ENCODE measurements around the gene COL8A1.

DNA sequence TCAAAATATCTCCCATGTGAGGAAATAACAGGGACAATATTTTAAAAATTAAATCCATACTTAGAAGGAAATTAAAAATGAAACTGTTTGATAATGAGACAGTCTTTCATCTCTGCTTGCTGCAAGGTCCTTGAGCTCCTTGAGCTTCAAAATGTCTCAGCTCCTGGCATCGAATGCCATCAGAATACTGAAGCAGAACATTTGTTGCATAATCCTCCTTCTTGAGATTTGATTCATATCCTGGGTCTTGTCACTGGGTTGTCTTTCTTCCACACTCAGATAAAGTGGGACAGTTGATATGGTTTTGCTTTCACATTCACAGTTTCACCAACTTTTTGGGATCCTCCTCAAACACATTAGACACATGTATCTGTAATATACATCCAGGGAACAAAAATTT lies 27.8 kb downstream of the COL8A1 start:
- TF ChIP-seq EZH2 (IDR thresholded peaks at IDR 0.05; ENCODE audit: borderline replicate concordance, control insufficient read depth, low read depth, low read length) (no peak), SREBF1 (IDR thresholded peaks at IDR 0.05; ENCODE audit: low read length) (no peak), CREB1 (IDR thresholded peaks at IDR 0.05; ENCODE audit: low read depth) (no peak), MXI1 (IDR thresholded peaks at IDR 0.05; ENCODE audit: low read depth, low read length) (no peak), POLR2A (IDR thresholded peaks at IDR 0.05; ENCODE audit: low read depth, low read length) (no peak), NR2C2 (IDR thresholded peaks at IDR 0.05; ENCODE audit: borderline replicate concordance, control insufficient read depth, insufficient read length, low read depth) (no peak), E2F4 (IDR thresholded peaks at IDR 0.05; ENCODE audit: low read depth, low read length) (no peak), CHD4 (IDR thresholded peaks at IDR 0.05) (no peak), RCOR1 (conservative IDR thresholded peaks at IDR 0.05; ENCODE audit: low read depth, low read length) (no peak), ZNF274 (IDR thresholded peaks at IDR 0.05; ENCODE audit: insufficient read depth, insufficient read length) (no peak), USF2 (IDR thresholded peaks at IDR 0.05; ENCODE audit: borderline replicate concordance, low read depth, low read length) (no peak), POLR2AphosphoS5 (IDR thresholded peaks at IDR 0.05; ENCODE audit: low read length) (no peak)
- TF ChIP-seq, protein P1, sequence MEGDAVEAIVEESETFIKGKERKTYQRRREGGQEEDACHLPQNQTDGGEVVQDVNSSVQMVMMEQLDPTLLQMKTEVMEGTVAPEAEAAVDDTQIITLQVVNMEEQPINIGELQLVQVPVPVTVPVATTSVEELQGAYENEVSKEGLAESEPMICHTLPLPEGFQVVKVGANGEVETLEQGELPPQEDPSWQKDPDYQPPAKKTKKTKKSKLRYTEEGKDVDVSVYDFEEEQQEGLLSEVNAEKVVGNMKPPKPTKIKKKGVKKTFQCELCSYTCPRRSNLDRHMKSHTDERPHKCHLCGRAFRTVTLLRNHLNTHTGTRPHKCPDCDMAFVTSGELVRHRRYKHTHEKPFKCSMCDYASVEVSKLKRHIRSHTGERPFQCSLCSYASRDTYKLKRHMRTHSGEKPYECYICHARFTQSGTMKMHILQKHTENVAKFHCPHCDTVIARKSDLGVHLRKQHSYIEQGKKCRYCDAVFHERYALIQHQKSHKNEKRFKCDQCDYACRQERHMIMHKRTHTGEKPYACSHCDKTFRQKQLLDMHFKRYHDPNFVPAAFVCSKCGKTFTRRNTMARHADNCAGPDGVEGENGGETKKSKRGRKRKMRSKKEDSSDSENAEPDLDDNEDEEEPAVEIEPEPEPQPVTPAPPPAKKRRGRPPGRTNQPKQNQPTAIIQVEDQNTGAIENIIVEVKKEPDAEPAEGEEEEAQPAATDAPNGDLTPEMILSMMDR (IDR thresholded peaks at IDR 0.05 in 2 of 3, conservative IDR thresholded peaks at IDR 0.05 in 1 of 3; ENCODE audit: control insufficient read depth in 2 of 3, extremely low read depth in 1 of 3, insufficient read depth in 1 of 3, low read depth in 3 of 3, low read length in 3 of 3): no peak
- TF ChIP-seq, protein P2, sequence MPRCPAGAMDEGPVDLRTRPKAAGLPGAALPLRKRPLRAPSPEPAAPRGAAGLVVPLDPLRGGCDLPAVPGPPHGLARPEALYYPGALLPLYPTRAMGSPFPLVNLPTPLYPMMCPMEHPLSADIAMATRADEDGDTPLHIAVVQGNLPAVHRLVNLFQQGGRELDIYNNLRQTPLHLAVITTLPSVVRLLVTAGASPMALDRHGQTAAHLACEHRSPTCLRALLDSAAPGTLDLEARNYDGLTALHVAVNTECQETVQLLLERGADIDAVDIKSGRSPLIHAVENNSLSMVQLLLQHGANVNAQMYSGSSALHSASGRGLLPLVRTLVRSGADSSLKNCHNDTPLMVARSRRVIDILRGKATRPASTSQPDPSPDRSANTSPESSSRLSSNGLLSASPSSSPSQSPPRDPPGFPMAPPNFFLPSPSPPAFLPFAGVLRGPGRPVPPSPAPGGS (IDR thresholded peaks at IDR 0.05; ENCODE audit: borderline replicate concordance, insufficient read depth, low read depth, low read length, poor library complexity, severe bottlenecking): no peak

Measured in GM12878 (cell line).